Measurements from ENCODE around the gene MTRR. TPM values are rescaled to one million over a fixed set of nuclear protein-coding genes. Genes with fewer than 3 reads are reported as not detected.

MTRR gene
- total and polyA plus RNA-seq, 2 of the 4 experiments (the other 2 are of a cell fraction), result 33.2 to 33.5 TPM

DNA sequence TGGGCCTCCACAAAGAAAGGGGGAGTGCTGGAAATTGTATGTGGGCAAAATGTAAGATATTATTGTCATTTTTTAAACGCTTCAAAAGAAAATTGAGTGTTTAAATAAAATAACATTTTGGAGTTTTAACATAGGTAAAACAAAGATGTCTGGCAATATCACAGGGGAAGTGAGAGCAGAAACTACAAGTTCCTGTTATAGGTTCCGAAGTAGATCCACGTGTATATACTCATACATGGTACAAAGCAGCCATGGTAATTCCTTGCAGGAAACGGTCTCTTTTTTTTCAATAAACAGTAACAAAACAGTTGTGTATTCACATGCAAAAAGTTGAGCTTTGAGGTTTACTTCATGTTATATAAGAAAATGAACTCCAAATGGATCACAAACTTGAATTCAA, 78.4 kb downstream of the MTRR start:
- no peak overlapping the region for H3K23ac ChIP-seq (ENCODE audit: low read depth, low read length)
- CTCF ChIA-PET, result no interaction called here
- dilution Hi-C loops (cut with HindIII; ENCODE audit: low sequenced_read_pairs, unreplicated experiment), result no loop called here
- in situ Hi-C loops (cut with MboI; ENCODE audit: low sequenced_read_pairs), result no loop called here
- H2AFZ ChIP-seq (replicated peaks; ENCODE audit: low read length, poor library complexity), result no peak overlapping the region
- H4K20me1 ChIP-seq (ENCODE audit: insufficient read depth, low read length), result no peaks in the 10 kb centered on the region
- no peak overlapping the region for H3K18ac ChIP-seq (ENCODE audit: low read depth, low read length)
- no peak overlapping the region for H2BK20ac ChIP-seq (ENCODE audit: low read depth, low read length)
- no peak overlapping the region for H4K8ac ChIP-seq (ENCODE audit: low read depth in 2 of 2, low read length in 2 of 2)
- intact Hi-C loops (cut with micrococcal nuclease), result no loop called here
- H3K4ac ChIP-seq (ENCODE audit: low read depth, low read length), result no peak overlapping the region
- no peak overlapping the region for H3K4me2 ChIP-seq (ENCODE audit: low read depth, low read length)
- H2AK9ac ChIP-seq (replicated peaks; ENCODE audit: low read depth, low read length, poor library complexity), result no peak overlapping the region
- no peak overlapping the region for H3K14ac ChIP-seq (replicated peaks; ENCODE audit: low read depth, low read length)
- H2BK120ac ChIP-seq (ENCODE audit: low read depth, low read length), result no peak overlapping the region
- H3K27ac ChIP-seq (ENCODE audit: insufficient read depth, low read length), result no peak overlapping the region
- ATAC-seq (ENCODE audit: low read depth), result no peak
- H3K9me1 ChIP-seq (ENCODE audit: insufficient read depth, low read length), result no peaks in the 10 kb centered on the region
- no peak for DNase-seq
- 83% methylated on average over 1 of the region's 4 CpGs; no CpG with 5 or more reads in 1 of the 2 experiments for WGBS, 2 experiments (ENCODE audit: extremely low coverage in 2 of 2, insufficient read length in 1 of 2)
- no peak overlapping the region for H3K56ac ChIP-seq (ENCODE audit: extremely low read depth, insufficient read depth, low read length)
- no peak overlapping the region for H2BK5ac ChIP-seq (ENCODE audit: low read depth, low read length, poor library complexity, severe bottlenecking)
- 0 out of 2 replicates have a peak, but pooled peaks cover 1% of the 10 kb centered on the region for H3K27me3 ChIP-seq (ENCODE audit: control insufficient read depth, insufficient read depth, low read length)
- no peak overlapping the region for H2AK5ac ChIP-seq (ENCODE audit: low read depth, low read length)
- no peak overlapping the region for H4K5ac ChIP-seq (ENCODE audit: low read depth, low read length)
- H3K79me1 ChIP-seq (ENCODE audit: low read depth in 1 of 2, low read length in 2 of 2), result no peaks in the 10 kb centered on the region
- POLR2A ChIA-PET (ENCODE audit: unreplicated experiment), result no interaction called here
- no peaks in the 10 kb centered on the region for H3K36me3 ChIP-seq (ENCODE audit: control insufficient read depth, insufficient read depth, low read length)
- no peaks in the 10 kb centered on the region for H3K4me1 ChIP-seq (ENCODE audit: control insufficient read depth, insufficient read depth, low read length)
- no TSS peak for BruUV-seq (replicated peaks)
- TF ChIP-seq POLR2A (IDR thresholded peaks at IDR 0.05; ENCODE audit: low read depth, low read length) (no peak), RAD21 (IDR thresholded peaks at IDR 0.05; ENCODE audit: low read length) (no peak), RCOR1 (IDR thresholded peaks at IDR 0.05; ENCODE audit: insufficient replicate concordance, low read length) (no peak), SMC3 (IDR thresholded peaks at IDR 0.05; ENCODE audit: low read depth, low read length) (no peak), CHD1 (IDR thresholded peaks at IDR 0.05; ENCODE audit: low read depth, low read length) (no peak), MAFK (IDR thresholded peaks at IDR 0.05; ENCODE audit: low read depth, low read length) (no peak), BHLHE40 (IDR thresholded peaks at IDR 0.05; ENCODE audit: low read depth, low read length) (no peak)
- TF ChIP-seq, protein P1, sequence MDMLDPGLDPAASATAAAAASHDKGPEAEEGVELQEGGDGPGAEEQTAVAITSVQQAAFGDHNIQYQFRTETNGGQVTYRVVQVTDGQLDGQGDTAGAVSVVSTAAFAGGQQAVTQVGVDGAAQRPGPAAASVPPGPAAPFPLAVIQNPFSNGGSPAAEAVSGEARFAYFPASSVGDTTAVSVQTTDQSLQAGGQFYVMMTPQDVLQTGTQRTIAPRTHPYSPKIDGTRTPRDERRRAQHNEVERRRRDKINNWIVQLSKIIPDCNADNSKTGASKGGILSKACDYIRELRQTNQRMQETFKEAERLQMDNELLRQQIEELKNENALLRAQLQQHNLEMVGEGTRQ (IDR thresholded peaks at IDR 0.05; ENCODE audit: low read depth, low read length), result no peak
- TF ChIP-seq, protein P2, sequence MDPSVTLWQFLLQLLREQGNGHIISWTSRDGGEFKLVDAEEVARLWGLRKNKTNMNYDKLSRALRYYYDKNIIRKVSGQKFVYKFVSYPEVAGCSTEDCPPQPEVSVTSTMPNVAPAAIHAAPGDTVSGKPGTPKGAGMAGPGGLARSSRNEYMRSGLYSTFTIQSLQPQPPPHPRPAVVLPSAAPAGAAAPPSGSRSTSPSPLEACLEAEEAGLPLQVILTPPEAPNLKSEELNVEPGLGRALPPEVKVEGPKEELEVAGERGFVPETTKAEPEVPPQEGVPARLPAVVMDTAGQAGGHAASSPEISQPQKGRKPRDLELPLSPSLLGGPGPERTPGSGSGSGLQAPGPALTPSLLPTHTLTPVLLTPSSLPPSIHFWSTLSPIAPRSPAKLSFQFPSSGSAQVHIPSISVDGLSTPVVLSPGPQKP (IDR thresholded peaks at IDR 0.05; ENCODE audit: borderline replicate concordance, low read depth, low read length), result no peak
- TF ChIP-seq, protein P3, sequence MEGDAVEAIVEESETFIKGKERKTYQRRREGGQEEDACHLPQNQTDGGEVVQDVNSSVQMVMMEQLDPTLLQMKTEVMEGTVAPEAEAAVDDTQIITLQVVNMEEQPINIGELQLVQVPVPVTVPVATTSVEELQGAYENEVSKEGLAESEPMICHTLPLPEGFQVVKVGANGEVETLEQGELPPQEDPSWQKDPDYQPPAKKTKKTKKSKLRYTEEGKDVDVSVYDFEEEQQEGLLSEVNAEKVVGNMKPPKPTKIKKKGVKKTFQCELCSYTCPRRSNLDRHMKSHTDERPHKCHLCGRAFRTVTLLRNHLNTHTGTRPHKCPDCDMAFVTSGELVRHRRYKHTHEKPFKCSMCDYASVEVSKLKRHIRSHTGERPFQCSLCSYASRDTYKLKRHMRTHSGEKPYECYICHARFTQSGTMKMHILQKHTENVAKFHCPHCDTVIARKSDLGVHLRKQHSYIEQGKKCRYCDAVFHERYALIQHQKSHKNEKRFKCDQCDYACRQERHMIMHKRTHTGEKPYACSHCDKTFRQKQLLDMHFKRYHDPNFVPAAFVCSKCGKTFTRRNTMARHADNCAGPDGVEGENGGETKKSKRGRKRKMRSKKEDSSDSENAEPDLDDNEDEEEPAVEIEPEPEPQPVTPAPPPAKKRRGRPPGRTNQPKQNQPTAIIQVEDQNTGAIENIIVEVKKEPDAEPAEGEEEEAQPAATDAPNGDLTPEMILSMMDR (conservative IDR thresholded peaks at IDR 0.05; ENCODE audit: low read depth, low read length), result no peak
- no peak overlapping the region for H3K9ac ChIP-seq (ENCODE audit: low read depth, low read length)
- no peaks in the 10 kb centered on the region for H3K9me3 ChIP-seq (ENCODE audit: control insufficient read depth, insufficient read depth, low read length)
- H4K91ac ChIP-seq (ENCODE audit: insufficient read depth, low read depth, low read length), result no peak overlapping the region
- H3K4me3 ChIP-seq (ENCODE audit: insufficient read depth, low read depth, low read length), result no peak overlapping the region
- no peak overlapping the region for H2BK15ac ChIP-seq (ENCODE audit: low read depth, low read length)
